GM12875 (cell line): ENCODE results near the gene AHCYL2.

Experiments
- H3K4me3 ChIP-seq: one replicate; pipeline ENCODE4 v1.5.1; 2011; ENCODE audit warnings: low read depth, low read length, control low read depth
- TF ChIP-seq, protein P1 (sequence below): IDR thresholded peaks from 2 replicates; pipeline ENCODE4 v1.5.1; 2011; ENCODE audit warnings: low read depth, mild to moderate bottlenecking, control low read depth, inconsistent platforms, low read length, moderate library complexity, borderline replicate concordance; ENCODE audit not compliant: insufficient read depth

Gene AHCYL2

GRCh38 chr7:129421717-129422250, 197.0 kb downstream of the AHCYL2 start:
- TF ChIP-seq, protein P1, sequence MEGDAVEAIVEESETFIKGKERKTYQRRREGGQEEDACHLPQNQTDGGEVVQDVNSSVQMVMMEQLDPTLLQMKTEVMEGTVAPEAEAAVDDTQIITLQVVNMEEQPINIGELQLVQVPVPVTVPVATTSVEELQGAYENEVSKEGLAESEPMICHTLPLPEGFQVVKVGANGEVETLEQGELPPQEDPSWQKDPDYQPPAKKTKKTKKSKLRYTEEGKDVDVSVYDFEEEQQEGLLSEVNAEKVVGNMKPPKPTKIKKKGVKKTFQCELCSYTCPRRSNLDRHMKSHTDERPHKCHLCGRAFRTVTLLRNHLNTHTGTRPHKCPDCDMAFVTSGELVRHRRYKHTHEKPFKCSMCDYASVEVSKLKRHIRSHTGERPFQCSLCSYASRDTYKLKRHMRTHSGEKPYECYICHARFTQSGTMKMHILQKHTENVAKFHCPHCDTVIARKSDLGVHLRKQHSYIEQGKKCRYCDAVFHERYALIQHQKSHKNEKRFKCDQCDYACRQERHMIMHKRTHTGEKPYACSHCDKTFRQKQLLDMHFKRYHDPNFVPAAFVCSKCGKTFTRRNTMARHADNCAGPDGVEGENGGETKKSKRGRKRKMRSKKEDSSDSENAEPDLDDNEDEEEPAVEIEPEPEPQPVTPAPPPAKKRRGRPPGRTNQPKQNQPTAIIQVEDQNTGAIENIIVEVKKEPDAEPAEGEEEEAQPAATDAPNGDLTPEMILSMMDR = no peak
- no peak overlapping the region for H3K4me3 ChIP-seq

- H3K4me3 ChIP-seq = no peak overlapping the region
- TF ChIP-seq, protein P1 = no peak
Measured at GRCh38 chr7:129422727-129423126, 197.9 kb downstream of the AHCYL2 start.

DNA sequence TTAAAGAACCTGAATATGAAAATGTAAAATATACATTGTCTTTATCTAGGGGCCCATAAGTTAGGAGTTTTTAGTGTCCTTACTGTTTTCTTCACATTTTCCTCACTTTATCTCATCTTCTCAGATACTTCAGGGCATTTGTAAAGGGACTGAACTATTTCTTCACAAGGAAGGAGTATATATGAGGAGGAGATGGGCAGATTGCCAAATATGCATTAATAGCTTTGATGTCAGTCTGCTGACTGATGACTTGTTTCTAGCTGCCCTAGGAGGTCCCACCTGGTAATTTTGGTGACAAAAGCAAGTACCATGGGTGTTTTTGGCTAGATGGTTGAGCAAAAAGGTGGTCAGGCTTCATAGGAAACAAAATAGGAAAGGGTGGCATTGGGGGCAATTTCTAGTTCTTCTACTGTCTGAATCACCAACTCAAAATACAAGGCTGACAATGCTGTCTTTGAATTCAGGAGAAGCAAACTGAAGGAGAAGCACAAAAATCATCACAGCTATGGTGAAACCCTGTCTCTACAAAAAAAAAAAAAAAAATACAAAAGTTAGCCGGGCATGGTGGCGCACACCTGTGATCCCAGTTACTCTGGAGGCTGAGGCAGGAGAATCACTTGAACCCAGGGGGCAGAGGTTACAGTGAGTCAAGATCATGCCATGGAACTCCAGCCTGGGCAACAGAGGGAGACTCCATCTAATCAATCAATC, 199.0 kb downstream of the AHCYL2 start:
- TF ChIP-seq, protein P1 = no peak
- H3K4me3 ChIP-seq = no peak overlapping the region

GRCh38 chr7:129426482-129426881, 201.7 kb downstream of the AHCYL2 start:
- H3K4me3 ChIP-seq = no peak overlapping the region
- TF ChIP-seq, protein P1 = no peak

DNA sequence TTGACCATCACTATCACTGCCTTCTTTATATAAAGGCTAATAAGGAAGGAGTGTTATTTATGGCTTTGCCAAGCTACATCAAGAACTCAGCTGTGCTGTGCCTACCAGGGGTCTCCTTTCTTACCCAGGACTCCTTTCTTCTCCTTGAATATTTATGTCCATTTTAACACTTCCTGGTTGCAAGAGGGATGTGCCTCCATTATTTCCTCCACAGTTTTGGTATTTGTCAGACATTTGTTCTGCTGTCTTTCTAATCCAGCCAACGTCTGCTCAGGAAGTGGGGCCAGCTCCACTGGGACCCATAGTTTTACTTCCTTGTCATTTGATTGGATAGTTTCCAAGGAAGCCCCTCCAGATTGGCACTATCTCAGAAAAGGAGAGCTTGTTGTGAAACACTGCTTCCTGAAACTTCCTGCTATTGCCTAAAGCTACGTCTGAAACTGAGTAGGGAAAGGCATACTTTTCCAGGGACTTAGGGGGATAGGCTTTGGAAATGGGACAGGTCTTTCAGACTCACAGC, 202.8 kb downstream of the AHCYL2 start:
- TF ChIP-seq, protein P1 = no peak
- H3K4me3 ChIP-seq = no peak overlapping the region

DNA sequence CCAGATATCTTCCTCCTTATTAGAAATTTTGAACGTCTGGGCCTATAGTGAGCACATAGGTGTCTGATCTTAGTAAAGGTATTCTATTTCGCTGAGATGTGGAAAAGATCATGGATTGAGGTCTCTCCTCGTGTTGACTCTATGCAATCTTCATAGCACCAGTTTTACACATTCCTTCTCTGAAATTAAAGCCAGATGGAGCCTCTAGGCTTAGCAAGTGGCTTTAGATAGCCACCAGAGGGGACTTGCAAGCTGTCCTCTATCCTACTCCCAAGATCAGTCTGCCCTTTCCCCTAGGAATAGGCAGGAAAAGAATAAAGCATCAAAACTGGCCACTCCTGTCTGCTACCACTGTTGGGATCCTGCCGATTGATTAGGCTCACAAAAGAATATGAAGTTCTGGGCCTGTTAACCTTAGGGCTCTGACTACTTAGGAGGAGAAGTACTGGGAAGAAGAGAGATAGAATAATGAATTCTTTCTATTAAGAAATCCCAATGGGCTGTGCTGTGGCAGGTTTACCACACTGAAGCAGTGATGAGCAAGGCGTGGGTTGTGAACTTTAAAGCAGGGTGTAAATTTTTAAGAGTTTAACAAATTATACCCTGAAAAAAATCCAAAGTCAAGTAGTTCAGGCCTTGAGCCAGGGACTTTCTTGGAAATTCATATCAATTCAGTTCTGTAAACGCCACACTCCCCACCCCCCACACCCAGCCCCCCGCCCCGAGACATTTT, 207.2 kb downstream of the AHCYL2 start:
- TF ChIP-seq, protein P1 = no peak
- no peak overlapping the region for H3K4me3 ChIP-seq
